Neural progenitor cell (in vitro differentiated cells): ENCODE measurements around the gene SKIL.

Experiments used
- CTCF ChIP-seq: fragments of 200-600 bp; sonication (generic); IDR thresholded peaks from 2 replicates; pipeline ENCODE4 v1.5.1; 2017; ENCODE audit warnings: antibody characterized with exemption, mild to moderate bottlenecking
- EZH2phosphoT487 ChIP-seq: fragments of 200-600 bp; sonication (generic); IDR thresholded peaks from 2 replicates; pipeline ENCODE4 v1.6.1; 2017; ENCODE audit warnings: antibody characterized with exemption

- no peak for TF ChIP-seq CTCF
- no peak for TF ChIP-seq EZH2phosphoT487
Observed at GRCh38 chr3:170360466-170360865, 3.0 kb downstream of the SKIL start.
